ENCODE results near the gene WWC1.

The WWC1 gene

DNA sequence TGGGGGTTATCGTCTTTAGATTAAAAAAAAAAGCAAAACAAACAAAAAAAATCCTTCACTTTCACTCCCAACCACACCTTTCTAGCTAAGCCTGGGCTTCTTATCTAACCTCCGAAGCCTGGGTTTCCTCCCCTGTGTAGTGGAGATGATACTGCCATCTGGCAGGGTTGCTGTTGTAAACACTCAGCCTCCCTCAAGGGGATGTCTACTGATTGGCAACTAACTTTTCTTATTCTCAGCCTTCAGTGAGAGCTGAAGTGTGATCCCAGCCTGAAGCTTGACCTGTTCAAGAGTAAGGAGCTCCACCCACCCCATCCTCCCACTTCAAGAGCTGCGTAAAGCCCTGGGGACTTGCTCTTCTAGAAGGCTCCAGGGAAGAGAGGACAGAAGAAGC lies 21.5 kb upstream of the WWC1 start:
- DNase-seq (ENCODE audit: low read depth), result no peak
- no peak overlapping the region for H3K4me3 ChIP-seq (ENCODE audit: low read depth, low read length)
- TF ChIP-seq POLR2A (IDR thresholded peaks at IDR 0.05; ENCODE audit: extremely low read depth, insufficient read length) (no peak), MAX (IDR thresholded peaks at IDR 0.05; ENCODE audit: low read depth, low read length) (no peak), MYC (IDR thresholded peaks at IDR 0.05; ENCODE audit: low read depth, low read length) (no peak)
- TF ChIP-seq, protein P1, sequence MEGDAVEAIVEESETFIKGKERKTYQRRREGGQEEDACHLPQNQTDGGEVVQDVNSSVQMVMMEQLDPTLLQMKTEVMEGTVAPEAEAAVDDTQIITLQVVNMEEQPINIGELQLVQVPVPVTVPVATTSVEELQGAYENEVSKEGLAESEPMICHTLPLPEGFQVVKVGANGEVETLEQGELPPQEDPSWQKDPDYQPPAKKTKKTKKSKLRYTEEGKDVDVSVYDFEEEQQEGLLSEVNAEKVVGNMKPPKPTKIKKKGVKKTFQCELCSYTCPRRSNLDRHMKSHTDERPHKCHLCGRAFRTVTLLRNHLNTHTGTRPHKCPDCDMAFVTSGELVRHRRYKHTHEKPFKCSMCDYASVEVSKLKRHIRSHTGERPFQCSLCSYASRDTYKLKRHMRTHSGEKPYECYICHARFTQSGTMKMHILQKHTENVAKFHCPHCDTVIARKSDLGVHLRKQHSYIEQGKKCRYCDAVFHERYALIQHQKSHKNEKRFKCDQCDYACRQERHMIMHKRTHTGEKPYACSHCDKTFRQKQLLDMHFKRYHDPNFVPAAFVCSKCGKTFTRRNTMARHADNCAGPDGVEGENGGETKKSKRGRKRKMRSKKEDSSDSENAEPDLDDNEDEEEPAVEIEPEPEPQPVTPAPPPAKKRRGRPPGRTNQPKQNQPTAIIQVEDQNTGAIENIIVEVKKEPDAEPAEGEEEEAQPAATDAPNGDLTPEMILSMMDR (IDR thresholded peaks at IDR 0.05; ENCODE audit: low read depth, low read length), result no peak

GRCh38 chr5:168270476-168270875 lies 21.0 kb upstream of the WWC1 start:
- DNase-seq (ENCODE audit: low read depth), result no peak
- no peak overlapping the region for H3K4me3 ChIP-seq (ENCODE audit: low read depth, low read length)
- TF ChIP-seq MYC (IDR thresholded peaks at IDR 0.05; ENCODE audit: low read depth, low read length), result no peak
- TF ChIP-seq POLR2A (IDR thresholded peaks at IDR 0.05; ENCODE audit: extremely low read depth, insufficient read length), result no peak
- TF ChIP-seq, protein P1 (IDR thresholded peaks at IDR 0.05; ENCODE audit: low read depth, low read length), result no peak
- TF ChIP-seq MAX (IDR thresholded peaks at IDR 0.05; ENCODE audit: low read depth, low read length), result no peak

- no peak overlapping the region for H3K4me3 ChIP-seq (ENCODE audit: low read depth, low read length)
- TF ChIP-seq MAX (IDR thresholded peaks at IDR 0.05; ENCODE audit: low read depth, low read length), result no peak
- no peak for TF ChIP-seq MYC (IDR thresholded peaks at IDR 0.05; ENCODE audit: low read depth, low read length)
- no peak for TF ChIP-seq POLR2A (IDR thresholded peaks at IDR 0.05; ENCODE audit: extremely low read depth, insufficient read length)
- TF ChIP-seq, protein P1 (IDR thresholded peaks at IDR 0.05; ENCODE audit: low read depth, low read length), result no peak
- no peak for DNase-seq (ENCODE audit: low read depth)
Observed at GRCh38 chr5:168273056-168273980, 18.1 kb upstream of the WWC1 start.

- H3K4me3 ChIP-seq (ENCODE audit: low read depth, low read length), result no peak overlapping the region
- TF ChIP-seq MYC (IDR thresholded peaks at IDR 0.05; ENCODE audit: low read depth, low read length) (no peak), MAX (IDR thresholded peaks at IDR 0.05; ENCODE audit: low read depth, low read length) (no peak), POLR2A (IDR thresholded peaks at IDR 0.05; ENCODE audit: extremely low read depth, insufficient read length) (no peak)
- TF ChIP-seq, protein P1 (IDR thresholded peaks at IDR 0.05; ENCODE audit: low read depth, low read length), result no peak
- no peak for DNase-seq (ENCODE audit: low read depth)
Observed at GRCh38 chr5:168274406-168274805, 17.0 kb upstream of the WWC1 start.

DNA sequence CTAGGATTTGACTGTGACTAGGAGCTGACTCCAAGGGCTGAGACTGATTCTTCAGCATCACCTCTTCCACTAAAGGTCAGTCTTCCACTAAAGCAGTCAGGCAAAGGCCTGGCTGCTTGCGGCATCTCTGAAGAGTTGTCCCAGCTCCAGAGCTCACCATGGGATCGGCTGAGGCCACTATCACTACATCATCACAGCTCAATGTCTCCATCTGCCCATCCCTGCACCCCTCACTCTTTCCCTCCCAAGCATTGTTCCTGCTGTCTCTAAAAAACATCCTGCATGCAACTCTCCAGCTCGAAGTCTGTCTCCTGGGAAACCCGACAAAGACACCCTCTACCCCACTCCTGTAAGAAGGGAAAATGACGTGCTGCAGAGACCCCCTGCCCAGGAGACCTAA lies 15.5 kb upstream of the WWC1 start:
- DNase-seq (ENCODE audit: low read depth), result no peak
- H3K4me3 ChIP-seq (ENCODE audit: low read depth, low read length), result no peak overlapping the region
- TF ChIP-seq POLR2A (IDR thresholded peaks at IDR 0.05; ENCODE audit: extremely low read depth, insufficient read length) (no peak), MYC (IDR thresholded peaks at IDR 0.05; ENCODE audit: low read depth, low read length) (no peak), MAX (IDR thresholded peaks at IDR 0.05; ENCODE audit: low read depth, low read length) (no peak)
- TF ChIP-seq, protein P1 (IDR thresholded peaks at IDR 0.05; ENCODE audit: low read depth, low read length), result no peak
